Brain microvascular endothelial cell (primary cell): ENCODE data around the gene IRX2.

ENCODE experiments used
- DNase-seq: peaks from one replicate; pipeline ENCODE4 v3.0.0-alpha.2; 2020
- H3K27ac ChIP-seq: fragments of 250-450 bp; sonication (Bioruptor Pico); 2 replicates; pipeline ENCODE4 v1.5.1; 2020; ENCODE audit warnings: mild to moderate bottlenecking, moderate library complexity
- H3K27me3 ChIP-seq: fragments of 250-450 bp; sonication (Bioruptor Pico); replicated peaks from 2 replicates; pipeline ENCODE4 v1.5.1; 2020; ENCODE audit warnings: mild to moderate bottlenecking
- H3K36me3 ChIP-seq: fragments of 250-450 bp; sonication (Bioruptor Pico); replicated peaks from 2 replicates; pipeline ENCODE4 v1.5.1; 2020; ENCODE audit warnings: mild to moderate bottlenecking
- H3K4me3 ChIP-seq: 2 replicates; pipeline ENCODE4 v1.5.1; 2011; ENCODE audit warnings: low read depth, mild to moderate bottlenecking, control low read depth, low read length, moderate library complexity
- CTCF ChIP-seq: IDR thresholded peaks from 2 replicates; pipeline ENCODE4 v1.5.1; 2011; ENCODE audit warnings: low read depth, mild to moderate bottlenecking, moderate library complexity, low read length, control low read depth, inconsistent platforms; ENCODE audit errors: missing control alignments
- in situ Hi-C: cut with HindIII; loops from 2 replicates; pipeline ENCODE4 v1.10.0; 2017; ENCODE audit warnings: low sequenced_read_pairs, low pct_ligation_motif_present

Gene IRX2

GRCh38 chr5:2697446-2698200, 53.9 kb downstream of the IRX2 start:
- Histone ChIP-seq H3K27ac (no peak overlapping the region), H3K27me3 (no peaks in the 10 kb centered on the region), H3K4me3 (no peak overlapping the region), H3K36me3 (no peaks in the 10 kb centered on the region)
- TF ChIP-seq CTCF = no peak
- in situ Hi-C loops = no loop called here
- no peak for DNase-seq

- Histone ChIP-seq H3K27me3 (no peaks in the 10 kb centered on the region), H3K27ac (no peak overlapping the region), H3K4me3 (no peak overlapping the region), H3K36me3 (no peaks in the 10 kb centered on the region)
- no peak for DNase-seq
- TF ChIP-seq CTCF = no peak
- in situ Hi-C loops = no loop called here
Observed at GRCh38 chr5:2697041-2697440, 54.4 kb downstream of the IRX2 start.
